HG03066 (cell line): ENCODE measurements around the gene ZNRF2.
"Not testable (repeated sequence)": the region's sequence is repeated elsewhere in the genome, so short reads cannot be mapped to it uniquely, and the experiment has no call there.

ENCODE experiments used
- ATAC-seq: cut with Tn5 transposase; IDR thresholded peaks from one replicate; pipeline ENCODE4 v1.9.1; 2021; ENCODE audit warnings: low read depth; ENCODE audit not compliant: unreplicated experiment

The ZNRF2 gene

DNA sequence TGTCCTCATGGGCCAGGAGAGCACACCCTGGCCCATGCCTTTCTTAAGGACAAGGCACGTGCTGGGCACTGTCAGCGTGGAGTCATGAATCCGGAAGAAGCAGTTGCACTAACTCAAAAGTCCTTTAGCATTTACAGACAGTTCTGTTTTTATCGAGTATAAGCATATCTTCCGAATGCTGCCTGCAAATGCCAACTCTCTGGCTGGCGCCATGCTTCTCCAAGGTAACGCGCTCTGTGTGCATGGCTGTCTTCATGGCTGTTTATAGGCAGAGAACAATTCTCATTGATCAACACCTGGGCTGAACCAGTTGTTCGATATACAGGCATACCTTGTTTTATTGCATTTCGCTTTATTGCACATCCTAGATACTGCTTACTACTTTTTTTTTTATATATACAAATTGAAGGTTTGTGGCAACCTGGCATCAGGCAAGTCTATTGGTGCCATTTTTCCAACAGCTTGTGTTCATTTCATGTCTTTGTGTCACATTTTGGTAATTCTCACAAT lies 28.0 kb upstream of the ZNRF2 start:
- ATAC-seq, result no peak

DNA sequence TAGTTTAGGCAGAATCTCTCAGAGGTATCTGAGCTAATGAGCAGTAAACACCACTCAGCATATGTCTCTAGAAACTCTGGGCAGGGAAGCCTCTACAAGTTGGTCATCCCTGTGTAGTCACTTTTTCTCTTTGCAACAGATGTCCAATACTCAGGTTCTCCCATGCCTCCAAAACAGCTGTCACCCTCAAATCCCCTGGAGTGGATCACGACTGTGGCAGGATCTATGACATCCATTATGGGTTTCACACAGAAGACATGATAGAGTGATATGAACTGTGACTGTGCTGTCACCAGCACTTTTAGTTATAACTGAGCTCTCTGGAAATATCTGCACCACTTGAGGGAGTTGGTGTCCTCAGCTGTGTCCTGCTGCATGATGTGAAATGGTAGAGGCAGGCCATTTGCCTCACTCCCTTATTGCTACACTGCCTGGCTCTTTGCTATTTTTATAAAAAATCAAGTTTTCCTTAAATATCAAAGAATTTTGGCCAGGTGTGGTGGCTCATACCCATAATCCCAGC lies 24.1 kb upstream of the ZNRF2 start:
- ATAC-seq, result no peak

DNA sequence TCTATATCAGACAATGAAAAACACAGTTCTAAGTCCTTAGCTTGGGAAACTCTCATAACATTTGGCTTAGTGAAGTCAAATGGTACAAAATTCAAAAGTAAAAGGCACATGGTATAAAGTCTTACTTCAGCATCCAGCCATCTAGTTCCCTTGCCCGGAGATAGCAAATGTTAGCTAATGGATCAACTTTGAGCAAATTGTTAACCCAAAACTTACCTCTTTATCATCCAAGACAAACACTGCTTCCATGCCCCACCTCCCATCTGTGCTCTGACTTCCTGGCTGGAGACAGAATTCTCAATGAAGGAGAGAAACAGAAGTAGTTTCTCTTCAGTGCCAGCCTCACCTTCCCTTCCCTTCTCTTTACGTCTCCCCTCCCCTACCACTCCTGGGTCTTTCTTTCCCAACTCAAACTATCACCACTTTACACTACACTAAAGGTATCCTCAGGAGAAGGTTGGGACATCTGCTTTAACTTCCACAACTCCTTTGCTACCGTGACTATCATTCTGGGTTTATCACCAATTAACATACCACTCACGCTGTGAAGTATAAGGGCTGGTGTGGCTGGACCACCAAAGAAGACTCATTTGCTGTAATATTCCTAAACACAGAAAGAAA lies 21.2 kb upstream of the ZNRF2 start:
- ATAC-seq, result no peak

DNA sequence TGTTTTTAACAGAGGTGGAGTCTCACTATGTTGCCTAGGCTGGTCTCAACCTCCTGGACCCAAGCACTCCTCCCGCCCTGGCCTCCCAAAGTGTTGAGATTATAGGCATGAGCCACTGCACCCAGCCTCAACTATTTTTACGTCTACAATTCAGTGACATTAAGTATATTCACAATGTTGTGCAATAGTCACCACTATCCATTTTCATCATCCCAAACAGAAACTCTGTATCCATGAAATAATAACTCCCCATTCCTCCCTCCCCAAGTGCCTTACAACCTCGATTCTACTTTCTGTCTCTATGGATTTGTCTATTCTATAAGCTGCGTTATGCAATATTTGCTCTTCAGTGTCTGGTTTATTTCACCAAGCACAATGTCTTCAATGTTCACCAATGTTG lies 20.3 kb upstream of the ZNRF2 start:
- no peak for ATAC-seq

DNA sequence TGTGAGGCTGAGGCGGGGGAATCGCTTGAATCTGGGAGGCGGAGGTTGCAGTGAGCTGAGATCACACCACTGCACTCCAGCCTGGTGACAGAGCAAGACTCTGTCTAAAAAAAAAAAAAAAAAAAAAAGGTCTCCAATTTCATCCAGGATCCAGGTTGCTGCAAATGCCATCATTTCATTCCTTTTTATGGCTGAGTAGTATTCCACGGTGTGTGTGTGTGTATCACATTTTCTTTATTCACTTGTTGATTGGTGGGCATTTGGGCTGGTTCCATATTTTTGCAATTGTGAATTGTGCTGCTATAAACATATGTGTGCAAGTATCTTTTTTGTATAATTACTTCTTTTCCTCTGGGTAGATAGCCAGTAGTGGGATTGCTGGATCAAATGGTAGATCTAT lies 19.2 kb upstream of the ZNRF2 start:
- not testable (repeated sequence) for ATAC-seq

DNA sequence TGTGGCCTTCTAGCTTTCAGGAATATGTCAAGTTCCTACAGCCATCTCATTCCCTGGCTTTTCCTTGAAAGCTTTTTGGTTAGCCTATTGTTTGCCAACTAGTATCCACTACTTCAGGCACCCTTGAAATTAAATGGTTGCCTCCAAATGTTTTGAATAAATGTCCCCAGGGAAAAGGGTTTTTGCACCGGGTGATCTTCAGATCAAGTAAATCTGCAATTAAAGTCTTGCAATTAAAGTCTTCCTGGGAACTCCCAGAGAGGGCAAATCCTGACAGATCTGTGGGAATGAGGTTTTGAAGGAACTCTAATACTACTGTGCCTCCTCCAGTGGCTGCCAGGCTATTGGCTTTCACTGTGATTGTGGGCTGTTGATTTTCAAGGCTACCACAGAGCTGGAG lies 17.7 kb upstream of the ZNRF2 start:
- no peak for ATAC-seq

DNA sequence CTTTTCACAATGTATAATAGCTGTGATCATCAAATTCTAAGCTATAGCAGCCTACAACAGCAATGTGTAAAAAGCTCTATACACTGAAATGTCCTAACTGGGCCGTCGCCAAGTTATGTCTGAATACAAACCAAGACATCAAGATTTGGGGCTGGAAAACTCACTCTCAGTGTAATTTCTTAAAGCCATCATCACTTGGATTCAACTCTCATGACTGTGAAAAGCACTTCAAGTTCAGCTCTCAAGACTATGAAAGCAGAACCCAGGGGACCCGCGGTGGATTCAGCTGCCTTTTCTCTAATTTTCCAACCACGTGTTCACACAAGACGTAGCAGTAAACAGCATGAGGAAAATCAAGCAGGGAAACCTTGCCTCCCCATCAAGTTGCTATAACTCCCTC lies 15.8 kb upstream of the ZNRF2 start:
- no peak for ATAC-seq

DNA sequence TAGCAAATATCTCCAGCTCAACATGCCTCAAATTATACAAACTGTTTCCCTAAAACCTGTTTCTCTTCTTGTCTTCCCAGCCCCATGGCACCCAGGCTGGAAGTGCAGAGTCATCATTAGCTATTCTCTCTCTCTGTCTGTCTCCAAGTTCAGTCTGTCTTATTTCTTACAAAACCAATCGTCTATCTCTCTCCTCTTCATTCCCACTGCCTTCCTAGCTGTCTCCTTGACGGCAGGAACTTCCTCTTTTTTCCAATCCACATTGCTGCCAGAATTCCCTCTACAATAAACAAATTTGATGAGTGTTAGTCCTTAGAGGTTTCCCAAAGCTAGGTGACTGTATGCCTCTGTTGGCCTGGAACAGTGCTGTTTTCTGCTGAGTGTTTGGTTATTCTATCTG lies 14.9 kb upstream of the ZNRF2 start:
- ATAC-seq, result no peak

DNA sequence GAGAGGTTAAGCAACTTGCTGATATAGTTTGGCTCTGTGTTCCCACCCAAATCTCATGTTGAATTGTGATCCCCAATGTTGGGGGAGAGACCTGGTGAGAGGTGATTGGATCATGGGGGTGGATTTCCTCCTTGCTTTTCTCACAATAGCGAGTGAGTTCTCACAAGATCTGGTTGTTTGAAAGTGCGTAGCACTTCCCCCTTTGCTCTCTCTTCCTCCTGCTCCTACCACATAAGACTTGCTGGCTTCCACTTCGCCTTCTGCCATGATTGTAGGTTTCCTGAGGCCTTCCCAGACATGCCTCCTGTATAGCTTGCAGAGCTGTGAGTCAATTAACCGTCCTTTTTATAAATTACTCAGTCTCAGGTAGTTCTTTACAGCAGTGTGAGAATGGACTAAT lies 13.5 kb upstream of the ZNRF2 start:
- ATAC-seq, result no peak

DNA sequence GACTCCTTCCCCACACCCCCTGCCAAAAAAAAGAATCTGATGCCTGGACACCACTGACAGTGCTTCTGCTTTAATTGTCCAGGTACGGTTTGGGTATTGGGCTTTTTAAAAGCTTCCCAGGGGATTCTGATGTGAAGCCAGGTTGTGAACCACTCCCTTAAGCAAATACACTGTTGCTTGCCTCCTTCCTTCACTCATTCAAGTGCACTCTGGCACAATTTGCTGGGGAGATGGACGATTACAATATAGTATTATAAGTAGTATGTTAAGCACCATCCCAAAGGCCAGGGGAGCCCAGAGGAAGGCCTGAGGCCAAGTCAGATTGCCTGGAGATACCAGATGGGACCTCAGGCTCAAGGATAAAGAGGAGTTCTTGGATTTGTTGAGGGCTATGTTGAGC lies 12.3 kb upstream of the ZNRF2 start:
- ATAC-seq, result no peak

DNA sequence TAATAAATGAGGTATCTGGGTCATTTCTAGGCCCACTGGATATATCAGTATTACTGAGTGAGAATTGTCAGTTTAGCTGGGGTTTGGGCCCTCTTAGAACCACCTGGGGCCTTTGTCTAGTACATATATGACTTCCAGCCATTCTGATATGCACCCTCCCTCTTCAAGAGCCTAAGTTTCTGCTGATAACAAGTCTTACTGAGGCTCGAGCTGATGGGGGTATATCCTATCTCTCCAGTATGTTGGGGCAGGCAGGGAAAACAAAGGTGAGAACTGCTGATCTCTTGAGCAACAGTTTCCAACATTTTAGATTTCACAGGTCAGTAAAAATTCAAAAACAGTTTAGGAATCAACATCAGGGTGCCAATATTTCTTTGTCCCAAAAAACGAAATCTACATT lies 10.8 kb upstream of the ZNRF2 start:
- ATAC-seq, result no peak

DNA sequence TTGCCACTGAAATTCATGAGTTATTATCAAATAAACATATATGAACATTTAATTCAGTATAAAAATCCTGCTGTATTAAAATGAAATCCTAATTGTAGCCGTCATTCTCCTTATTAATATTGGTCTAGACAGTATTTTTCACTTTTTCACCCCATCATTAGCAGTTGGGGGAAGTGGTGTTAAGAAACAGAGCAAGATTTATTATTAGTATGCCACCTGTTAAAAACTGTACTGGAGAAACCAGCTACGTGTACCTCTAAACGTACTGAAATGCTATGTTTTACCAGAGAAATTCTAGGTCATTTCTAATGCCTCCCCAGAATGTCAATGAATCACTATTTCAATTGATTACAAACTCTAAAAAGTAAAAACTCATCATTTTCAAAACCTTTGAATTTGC lies 9.8 kb upstream of the ZNRF2 start:
- no peak for ATAC-seq

DNA sequence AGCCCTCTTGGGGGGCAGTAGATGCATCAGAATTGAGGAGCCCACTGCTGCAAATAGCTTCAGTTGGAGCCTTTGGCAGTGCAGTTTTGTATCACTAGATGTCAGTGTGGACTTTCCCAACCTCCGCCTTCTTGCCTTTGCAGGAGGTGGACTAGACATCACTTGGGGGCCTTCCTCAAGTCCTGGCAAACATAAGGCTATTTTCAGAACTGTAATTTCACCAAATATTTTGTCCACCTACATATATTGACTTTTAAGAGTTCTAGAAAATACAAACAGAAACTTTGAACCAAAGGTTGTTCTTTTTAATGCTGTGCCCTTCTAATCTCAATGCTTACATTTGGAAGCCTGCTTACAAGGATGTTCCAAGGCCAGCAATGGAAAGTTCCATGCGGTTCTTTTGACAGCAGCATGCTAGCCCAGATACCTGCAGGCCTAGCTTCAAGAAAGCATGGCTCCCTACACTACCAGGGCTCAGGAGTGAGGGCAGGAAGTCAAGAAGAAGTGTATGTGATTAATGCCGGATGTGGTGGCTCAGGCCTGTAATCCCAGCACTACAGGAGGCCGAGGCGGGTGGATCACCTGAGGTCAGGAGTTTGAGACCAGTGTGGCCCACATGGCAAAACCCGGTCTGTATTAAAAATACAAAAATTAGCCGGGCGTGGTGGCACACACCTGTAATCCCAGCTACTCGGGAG lies 8.0 kb upstream of the ZNRF2 start:
- ATAC-seq, result peak; percentile 65

DNA sequence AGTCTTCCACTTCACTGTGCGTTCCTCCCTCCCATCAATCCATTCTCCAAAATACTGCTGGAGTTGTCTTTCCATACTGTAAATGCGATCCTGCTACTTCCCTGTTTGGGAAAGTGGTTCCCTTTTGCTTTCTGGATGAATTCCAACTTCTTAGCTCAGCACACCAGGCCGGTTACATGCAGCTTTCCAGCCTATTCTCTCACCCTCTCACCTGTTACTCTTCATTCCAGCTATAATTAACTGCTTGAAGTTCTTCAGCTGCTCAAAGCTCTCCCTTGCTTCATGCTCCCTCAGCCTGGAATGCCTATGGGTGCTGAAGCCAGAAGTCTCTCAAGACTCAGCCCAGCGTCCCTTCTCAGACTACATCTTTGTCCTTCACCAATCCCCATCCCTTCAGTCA lies 6.0 kb upstream of the ZNRF2 start:
- no peak for ATAC-seq

DNA sequence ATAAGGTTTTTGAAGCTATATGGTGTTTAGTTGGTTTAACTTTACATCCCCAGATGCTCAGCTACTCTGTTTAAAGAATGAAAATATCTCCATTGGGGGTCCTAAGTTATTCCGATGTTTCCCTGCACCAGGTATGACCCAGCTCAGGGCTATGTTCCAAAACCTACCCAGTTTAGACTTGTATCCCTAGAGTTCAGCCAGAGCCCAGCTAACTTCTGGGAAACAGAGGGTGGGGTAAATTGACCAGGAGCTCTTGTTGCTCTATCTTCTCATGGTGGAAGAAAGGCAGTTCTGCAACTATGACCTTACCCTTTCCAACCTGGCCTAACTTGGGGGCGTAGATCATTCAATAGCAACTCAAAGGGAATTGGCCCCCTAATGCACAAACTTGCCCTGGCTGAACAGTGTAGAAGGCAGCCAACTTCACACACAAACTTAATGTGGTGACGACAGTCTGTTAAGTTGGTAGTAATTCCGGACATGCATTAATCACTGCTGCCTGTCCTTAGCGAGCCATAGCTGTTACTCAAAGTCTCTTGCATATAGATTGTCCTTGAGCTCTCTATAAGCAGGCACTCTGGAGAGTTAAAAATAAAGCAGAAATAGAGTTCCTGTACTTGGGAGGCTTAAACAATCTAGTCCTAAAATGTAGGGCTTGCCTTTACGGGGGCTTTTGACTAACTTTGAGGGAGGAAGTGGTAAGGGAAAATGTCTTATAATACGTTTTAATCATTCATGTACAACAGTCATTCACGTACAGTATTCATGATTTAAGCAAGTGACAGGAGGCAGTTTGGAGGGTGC lies 5.3 kb upstream of the ZNRF2 start:
- ATAC-seq, result no peak

DNA sequence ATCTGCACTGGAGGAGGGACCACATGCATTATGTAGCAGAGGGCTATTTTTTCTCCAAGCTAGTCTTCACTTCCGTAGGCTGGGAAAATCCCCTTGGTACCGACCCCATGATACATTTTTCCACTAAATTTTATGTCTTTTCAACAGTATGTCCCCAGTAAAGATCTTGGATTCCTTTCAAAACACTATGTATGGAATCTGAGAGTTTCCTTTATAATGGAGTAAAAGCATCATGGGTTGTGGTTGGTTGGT lies 4.8 kb upstream of the ZNRF2 start:
- ATAC-seq, result no peak

DNA sequence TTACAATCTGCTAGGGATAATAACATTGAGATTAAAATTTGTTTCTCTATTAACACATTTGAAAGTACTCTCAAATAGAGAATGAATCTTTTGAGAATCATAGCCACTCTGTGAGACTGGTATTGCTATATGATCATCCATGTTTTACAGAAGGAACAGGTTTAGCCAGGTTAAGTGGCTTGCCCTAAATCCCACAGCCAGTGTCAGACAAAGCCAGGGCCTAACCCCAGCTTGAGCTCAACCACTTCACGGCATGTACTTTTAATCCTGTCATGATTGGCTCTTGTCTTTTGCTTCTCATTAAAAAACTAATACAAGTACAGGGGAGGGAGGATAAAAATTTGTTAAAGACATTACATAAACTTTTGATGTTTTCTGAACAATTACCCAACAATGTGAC lies 3.8 kb upstream of the ZNRF2 start:
- ATAC-seq, result no peak

DNA sequence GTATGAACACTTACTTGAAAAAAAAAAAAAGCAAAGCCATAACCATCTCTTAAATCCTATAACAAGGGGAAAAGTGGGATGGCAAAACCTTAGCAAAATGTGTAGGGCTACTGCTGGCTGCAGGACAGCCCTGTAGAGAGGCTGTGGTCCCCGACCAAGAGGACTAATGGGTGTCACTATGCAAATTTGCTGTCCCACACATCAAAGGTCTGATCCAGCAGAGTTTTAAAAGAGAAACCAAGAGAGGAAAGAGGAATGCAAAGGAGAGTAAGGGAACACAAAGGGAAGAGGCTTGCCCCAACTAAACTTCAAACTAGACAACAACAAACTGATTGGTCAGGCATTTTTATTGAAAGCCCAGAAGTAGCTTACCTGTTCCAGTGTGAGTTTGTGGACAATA lies 3.1 kb upstream of the ZNRF2 start:
- no peak for ATAC-seq

DNA sequence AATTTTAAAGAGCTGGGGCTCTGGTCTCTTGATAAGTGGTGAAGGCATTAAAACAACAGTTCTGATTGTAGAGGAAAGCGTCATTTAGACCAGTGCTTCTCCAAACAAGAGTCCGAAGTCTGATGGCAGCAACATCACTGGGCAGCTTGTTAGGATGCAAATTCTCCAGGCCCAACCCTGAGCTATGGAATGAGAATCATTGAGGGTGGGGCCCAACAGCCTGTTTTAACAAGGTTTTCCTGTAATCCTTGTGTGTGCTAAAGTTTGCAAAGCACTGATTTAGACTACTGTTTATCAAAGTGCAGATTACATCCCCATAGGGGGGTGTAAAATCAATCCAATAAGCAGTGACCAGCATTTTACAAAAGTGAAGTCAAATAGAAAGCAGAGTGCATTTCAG lies 2.6 kb upstream of the ZNRF2 start:
- no peak for ATAC-seq

DNA sequence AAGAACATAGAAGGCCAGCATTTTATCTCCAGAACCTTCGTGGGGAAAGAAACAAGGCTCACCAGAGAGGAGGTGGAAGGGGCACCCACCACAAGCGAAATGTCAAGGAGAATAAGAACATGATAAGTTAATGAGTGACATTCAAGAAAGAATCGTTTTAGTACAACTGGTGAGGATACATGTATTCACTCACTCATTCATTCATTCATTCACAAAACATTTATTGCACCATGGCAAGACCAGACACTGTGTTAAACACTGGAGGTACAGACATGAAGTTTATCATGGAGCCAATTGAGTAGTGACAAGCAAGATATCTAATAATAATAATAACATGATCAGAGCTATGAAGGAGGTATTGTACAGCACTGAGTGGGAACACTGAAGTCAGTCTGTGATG lies 1.7 kb upstream of the ZNRF2 start:
- ATAC-seq, result no peak

DNA sequence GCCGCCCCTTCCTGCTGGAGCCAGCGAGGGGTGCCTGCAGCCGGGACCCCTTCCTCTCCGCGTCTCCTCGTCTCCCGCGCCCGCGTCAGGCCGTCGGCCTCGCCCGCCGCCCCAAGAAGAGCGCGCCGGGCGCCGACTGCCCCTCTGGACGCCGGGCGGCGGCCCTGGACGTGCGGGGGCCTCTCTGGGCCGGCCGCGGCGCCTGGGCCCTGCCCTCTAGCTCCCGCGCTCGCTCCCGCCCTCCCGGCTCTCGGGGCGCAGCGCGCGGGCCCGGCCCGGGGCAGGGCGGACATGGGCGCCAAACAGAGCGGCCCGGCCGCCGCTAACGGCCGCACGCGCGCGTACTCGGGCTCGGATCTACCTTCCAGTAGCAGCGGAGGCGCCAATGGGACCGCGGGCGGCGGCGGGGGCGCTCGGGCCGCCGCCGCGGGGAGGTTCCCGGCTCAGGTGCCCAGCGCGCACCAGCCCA lies 704 bp downstream of the ZNRF2 start:
- ATAC-seq, result peak; percentile 17
